HUES64 (cell line): ENCODE data around the gene ROR1.

Source experiments
- H3K27ac ChIP-seq: 2 replicates; pipeline ENCODE4 v1.7.0; 2013; ENCODE audit warnings: low read depth, low read length, inconsistent platforms
- H3K27me3 ChIP-seq: 2 replicates; pipeline ENCODE4 v1.6.1; 2013; ENCODE audit warnings: mild to moderate bottlenecking, low read length; ENCODE audit not compliant: insufficient read depth
- H3K36me3 ChIP-seq: 2 replicates; pipeline ENCODE4 v1.6.1; 2013; ENCODE audit warnings: mild to moderate bottlenecking, low read length; ENCODE audit not compliant: insufficient read depth
- H3K4me1 ChIP-seq: 2 replicates; pipeline ENCODE4 v1.6.1; 2013; ENCODE audit warnings: mild to moderate bottlenecking, low read length, moderate library complexity; ENCODE audit not compliant: insufficient read depth
- H3K4me3 ChIP-seq: 2 replicates; pipeline ENCODE4 v1.5.1; 2013; ENCODE audit warnings: mild to moderate bottlenecking, low read length, moderate library complexity
- H3K9ac ChIP-seq: 2 replicates; pipeline ENCODE4 v1.6.1; 2013; ENCODE audit warnings: mild to moderate bottlenecking, low read depth, low read length
- H3K9me3 ChIP-seq: 2 replicates; pipeline ENCODE4 v1.6.1; 2013; ENCODE audit warnings: low read depth, low read length; ENCODE audit not compliant: insufficient read depth
- WGBS: fragments of 150-250, 120-280 bp; methylation state at CpG from one replicate; pipeline ENCODE4 v1.1.7; 2013; ENCODE audit warnings: missing lambda C conversion rate; 5-methylcytosine and 5-hydroxymethylcytosine counted together

The ROR1 gene

GRCh38 chr1:64112281-64112680, 338.5 kb downstream of the ROR1 start:
- H3K4me3 ChIP-seq: no peak overlapping the region
- 99% methylated on average over 2 of the region's 2 CpGs for WGBS
- no peaks in the 10 kb centered on the region for H3K9me3 ChIP-seq
- no peaks in the 10 kb centered on the region for H3K36me3 ChIP-seq
- H3K27ac ChIP-seq: no peak overlapping the region
- H3K4me1 ChIP-seq: peaks cover 23% of the 10 kb centered on the region
- no peaks in the 10 kb centered on the region for H3K27me3 ChIP-seq
- no peak overlapping the region for H3K9ac ChIP-seq

- Histone ChIP-seq H3K36me3 (no peaks in the 10 kb centered on the region), H3K4me3 (no peak overlapping the region), H3K27ac (no peak overlapping the region), H3K27me3 (no peaks in the 10 kb centered on the region), H3K9me3 (no peaks in the 10 kb centered on the region), H3K4me1 (peaks cover 23% of the 10 kb centered on the region), H3K9ac (no peak overlapping the region)
- WGBS: 92% methylated on average over 5 of the region's 5 CpGs
Observed at GRCh38 chr1:64114012-64114525, 340.3 kb downstream of the ROR1 start.

- 89% methylated on average over 5 of the region's 5 CpGs for WGBS
- Histone ChIP-seq H3K27me3 (no peaks in the 10 kb centered on the region), H3K27ac (no peak overlapping the region), H3K9me3 (no peaks in the 10 kb centered on the region), H3K4me1 (peaks cover 8% of the 10 kb centered on the region), H3K4me3 (no peak overlapping the region), H3K9ac (no peak overlapping the region), H3K36me3 (no peaks in the 10 kb centered on the region)
Observed at GRCh38 chr1:64116537-64116936, 342.7 kb downstream of the ROR1 start.

- Histone ChIP-seq H3K36me3 (no peaks in the 10 kb centered on the region), H3K4me1 (no peaks in the 10 kb centered on the region), H3K27ac (no peak overlapping the region), H3K27me3 (no peaks in the 10 kb centered on the region), H3K9ac (no peak overlapping the region), H3K9me3 (no peaks in the 10 kb centered on the region), H3K4me3 (no peak overlapping the region)
- 60% methylated on average over 1 of the region's 1 CpG for WGBS
Observed at GRCh38 chr1:64117492-64117891, 343.7 kb downstream of the ROR1 start.

- H3K36me3 ChIP-seq: no peaks in the 10 kb centered on the region
- H3K27me3 ChIP-seq: no peaks in the 10 kb centered on the region
- H3K9ac ChIP-seq: no peak overlapping the region
- no peaks in the 10 kb centered on the region for H3K4me1 ChIP-seq
- H3K4me3 ChIP-seq: no peak overlapping the region
- H3K27ac ChIP-seq: no peak overlapping the region
- WGBS: 97% methylated on average over 1 of the region's 1 CpG
- no peaks in the 10 kb centered on the region for H3K9me3 ChIP-seq
Observed at GRCh38 chr1:64121766-64122385, 348.1 kb downstream of the ROR1 start.

DNA sequence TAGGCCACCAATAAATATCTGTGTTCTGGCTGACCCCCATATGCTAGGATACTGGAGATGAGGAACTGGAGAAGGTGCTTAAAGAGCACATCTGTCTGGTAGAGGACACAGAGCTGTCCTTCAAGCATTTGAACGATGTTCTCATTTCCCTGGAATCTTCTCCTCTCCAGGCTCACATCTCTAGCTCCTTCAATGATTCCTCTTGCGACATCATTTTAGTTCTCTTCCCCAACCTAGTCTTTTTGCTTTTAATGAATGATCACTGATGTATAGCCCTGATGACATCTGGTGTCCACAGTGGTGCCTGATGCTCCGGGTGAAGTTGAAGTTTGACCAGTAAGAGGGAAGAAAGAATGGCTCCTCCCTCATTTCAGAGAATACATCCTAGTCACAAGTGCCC, 348.8 kb downstream of the ROR1 start:
- no peak overlapping the region for H3K4me3 ChIP-seq
- 93% methylated on average over 3 of the region's 3 CpGs for WGBS
- H3K36me3 ChIP-seq: no peaks in the 10 kb centered on the region
- no peak overlapping the region for H3K27ac ChIP-seq
- H3K9me3 ChIP-seq: no peaks in the 10 kb centered on the region
- no peaks in the 10 kb centered on the region for H3K27me3 ChIP-seq
- no peak overlapping the region for H3K9ac ChIP-seq
- no peaks in the 10 kb centered on the region for H3K4me1 ChIP-seq

- WGBS: 96% methylated on average over 7 of the region's 7 CpGs
Observed at GRCh38 chr1:64124704-64125440, 351.1 kb downstream of the ROR1 start.

GRCh38 chr1:64126581-64126980, 352.8 kb downstream of the ROR1 start:
- peaks cover 9% of the 10 kb centered on the region; the same call in 1 of the 2 replicates for H3K4me1 ChIP-seq
- no peaks in the 10 kb centered on the region for H3K9me3 ChIP-seq
- WGBS: 100% methylated on average over 1 of the region's 1 CpG
- no peak overlapping the region for H3K4me3 ChIP-seq
- H3K27ac ChIP-seq: no peak overlapping the region
- H3K9ac ChIP-seq: no peak overlapping the region
- H3K27me3 ChIP-seq: no peaks in the 10 kb centered on the region
- no peaks in the 10 kb centered on the region for H3K36me3 ChIP-seq

More at GRCh38 chr1:64124704-64125440, 351.1 kb downstream of the ROR1 start:
- Histone ChIP-seq H3K4me3 (no peak overlapping the region), H3K27me3 (no peaks in the 10 kb centered on the region), H3K36me3 (no peaks in the 10 kb centered on the region), H3K9ac (no peak overlapping the region), H3K9me3 (no peaks in the 10 kb centered on the region), H3K27ac (no peak overlapping the region), H3K4me1 (no peaks in the 10 kb centered on the region)

GRCh38 chr1:64127297-64127696, 353.5 kb downstream of the ROR1 start:
- no peak overlapping the region for H3K27ac ChIP-seq
- peaks cover 9% of the 10 kb centered on the region; the same call in 1 of the 2 replicates for H3K4me1 ChIP-seq
- WGBS: 95% methylated on average over 2 of the region's 3 CpGs
- no peaks in the 10 kb centered on the region for H3K27me3 ChIP-seq
- no peak overlapping the region for H3K4me3 ChIP-seq
- H3K36me3 ChIP-seq: no peaks in the 10 kb centered on the region
- H3K9ac ChIP-seq: no peak overlapping the region
- H3K9me3 ChIP-seq: no peaks in the 10 kb centered on the region

DNA sequence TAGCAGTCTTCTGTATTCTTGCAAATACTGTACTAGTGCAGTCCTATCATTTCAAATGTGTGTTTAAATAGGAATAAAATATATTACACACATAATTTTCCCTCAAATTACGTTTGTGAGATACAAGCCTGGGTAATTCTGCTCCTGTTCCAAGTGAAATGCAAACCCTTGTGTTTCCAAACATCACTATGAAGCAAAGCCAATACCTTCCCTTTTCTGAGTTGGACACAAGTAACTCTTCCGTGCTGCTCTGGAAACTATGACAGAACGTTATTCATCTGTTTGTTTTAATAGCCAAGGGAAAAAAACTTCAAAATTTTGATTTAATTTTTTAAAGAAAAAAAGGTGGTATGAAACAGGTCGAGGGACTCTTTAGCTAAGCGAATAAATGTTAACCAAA, 355.9 kb downstream of the ROR1 start:
- Histone ChIP-seq H3K27me3 (no peaks in the 10 kb centered on the region), H3K9me3 (no peaks in the 10 kb centered on the region), H3K9ac (no peak overlapping the region), H3K27ac (no peak overlapping the region), H3K4me1 (peaks cover 9% of the 10 kb centered on the region; the same call in 1 of the 2 replicates), H3K36me3 (no peaks in the 10 kb centered on the region), H3K4me3 (no peak overlapping the region)
- 97% methylated on average over 5 of the region's 5 CpGs for WGBS

DNA sequence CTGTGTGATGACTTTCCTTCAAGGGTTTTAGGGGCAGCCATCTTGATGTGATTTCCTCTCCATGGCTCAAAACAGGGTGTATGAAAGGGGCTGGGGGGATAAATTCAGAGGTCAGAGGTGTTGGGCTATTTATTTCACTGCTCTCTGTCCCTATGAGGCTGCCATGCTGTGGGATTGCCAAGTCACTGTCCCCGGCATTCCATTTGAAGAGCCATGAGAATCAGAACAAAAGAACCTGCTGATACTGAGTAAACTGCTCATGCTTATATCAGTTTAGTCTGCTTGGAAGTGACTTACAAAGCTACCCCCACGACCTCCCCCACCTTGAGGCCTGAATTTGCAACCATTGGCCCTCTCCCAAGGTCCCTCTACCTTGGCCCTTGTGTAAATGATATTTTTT, 357.3 kb downstream of the ROR1 start:
- no peaks in the 10 kb centered on the region for H3K36me3 ChIP-seq
- no peak overlapping the region for H3K4me3 ChIP-seq
- H3K4me1 ChIP-seq: peaks cover 9% of the 10 kb centered on the region; the same call in 1 of the 2 replicates
- peak overlapping the region; percentile 7; the same call in 1 of the 2 replicates for H3K27ac ChIP-seq
- WGBS: 50% methylated on average over 2 of the region's 2 CpGs
- H3K9ac ChIP-seq: no peak overlapping the region
- no peaks in the 10 kb centered on the region for H3K9me3 ChIP-seq
- no peaks in the 10 kb centered on the region for H3K27me3 ChIP-seq
